GM12801 (cell line): ENCODE measurements around the gene PPFIA2.

ENCODE experiments used
- CTCF ChIP-seq: IDR thresholded peaks from one replicate; pipeline ENCODE4 v1.5.1; 2011; ENCODE audit warnings: control low read depth; ENCODE audit not compliant: insufficient read length; ENCODE audit errors: extremely low read depth

The PPFIA2 gene

DNA sequence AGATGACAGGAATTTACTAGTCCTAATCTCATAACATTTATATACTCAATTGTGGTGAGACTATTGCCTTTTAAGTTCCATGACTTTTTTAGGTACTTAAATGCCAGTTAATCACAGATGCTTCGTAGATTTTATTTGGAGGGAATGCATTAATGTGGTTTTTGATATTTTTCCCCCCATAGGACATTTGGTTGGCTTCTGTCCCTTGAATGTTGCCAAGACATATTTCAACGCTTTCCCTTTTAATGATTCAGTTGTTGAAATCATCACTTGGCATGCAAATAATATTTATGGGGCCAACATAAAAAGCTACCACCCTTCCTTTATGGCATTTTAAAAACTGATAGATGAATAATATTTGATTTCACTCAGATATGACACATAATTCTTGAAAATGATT lies 509.2 kb downstream of the PPFIA2 start:
- TF ChIP-seq CTCF = no peak

- no peak for TF ChIP-seq CTCF
Measured at GRCh38 chr12:81245907-81246570, 513.1 kb downstream of the PPFIA2 start.

GRCh38 chr12:81245458-81245857 lies 513.7 kb downstream of the PPFIA2 start:
- no peak for TF ChIP-seq CTCF

DNA sequence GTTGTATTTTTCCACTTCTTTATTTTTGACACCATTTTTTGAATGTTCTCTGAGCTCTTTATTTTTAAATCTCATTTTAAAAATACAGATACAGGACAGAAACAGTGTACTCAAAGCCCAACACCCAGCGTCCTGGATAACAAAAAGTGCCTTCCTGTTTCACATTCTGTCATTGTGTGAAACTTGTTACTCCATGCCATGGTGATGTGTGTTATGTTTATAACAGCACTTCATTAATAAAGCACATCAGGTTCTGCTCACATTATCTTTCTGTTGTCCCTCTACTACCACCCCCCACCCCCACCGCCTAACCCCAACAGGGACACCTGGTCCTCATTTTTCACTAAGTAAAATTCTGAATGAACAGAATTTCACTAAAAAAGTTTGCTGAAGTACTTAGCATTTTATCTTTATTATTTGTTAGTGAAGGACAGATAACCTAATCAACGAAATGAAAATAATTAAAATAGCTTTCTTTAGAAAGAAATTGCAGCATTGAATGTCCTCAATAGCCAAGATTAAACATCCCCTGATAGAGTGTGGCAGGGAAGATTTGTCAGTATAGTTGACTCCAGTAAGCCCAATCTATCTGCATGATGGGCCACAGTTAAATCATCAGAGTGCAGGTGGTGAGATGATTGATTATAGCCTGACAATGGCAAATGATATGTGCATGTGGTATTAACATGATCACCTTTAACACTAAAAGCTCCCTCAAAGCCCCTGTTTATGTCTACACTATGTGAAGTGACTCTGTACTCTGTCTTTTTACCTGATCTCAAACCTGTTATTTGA lies 527.4 kb downstream of the PPFIA2 start:
- no peak for TF ChIP-seq CTCF

DNA sequence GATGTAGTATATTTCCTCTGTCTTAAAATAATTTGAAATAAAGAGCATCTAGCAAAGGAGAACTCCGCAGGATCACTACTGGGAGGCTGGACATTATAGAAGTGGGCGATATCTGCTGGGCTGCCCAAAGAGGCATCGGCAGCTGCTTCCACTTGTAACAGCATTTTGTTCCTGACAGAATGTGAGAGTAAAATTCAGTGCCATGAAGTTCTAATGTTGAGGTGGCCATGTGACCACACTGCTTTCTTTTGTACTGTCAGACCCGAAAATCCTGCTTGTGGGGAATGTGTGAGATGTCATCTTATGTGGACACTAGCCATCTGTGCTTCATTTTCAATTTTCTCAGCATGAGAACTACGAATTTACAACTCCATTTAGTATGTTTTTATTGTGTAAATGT lies 529.4 kb downstream of the PPFIA2 start:
- no peak for TF ChIP-seq CTCF

DNA sequence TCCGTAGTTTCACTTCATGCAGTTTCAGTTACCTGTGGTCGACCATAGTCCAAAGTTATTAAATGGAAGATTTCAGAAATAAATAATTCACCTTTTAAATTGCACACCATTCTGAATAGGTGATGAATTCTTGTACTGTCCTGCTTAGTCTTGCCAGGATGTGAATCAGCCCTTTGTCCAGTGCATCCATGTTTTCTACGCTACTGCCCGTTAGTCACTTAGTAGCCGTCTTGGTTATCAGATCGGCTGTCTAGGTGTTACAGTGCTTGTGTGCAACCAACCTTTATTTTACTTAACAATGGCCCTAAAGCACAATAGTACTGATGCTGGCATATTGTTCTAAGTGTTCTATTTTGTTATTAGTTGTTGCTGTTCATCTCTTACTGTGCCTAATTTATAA lies 534.5 kb downstream of the PPFIA2 start:
- no peak for TF ChIP-seq CTCF

- no peak for TF ChIP-seq CTCF
Measured at GRCh38 chr12:81222846-81223592, 536.1 kb downstream of the PPFIA2 start.
